CD4-positive, alpha-beta T cell (primary cell): ENCODE data around the gene PCDHGB3. TPM values are rescaled to one million over a fixed set of nuclear protein-coding genes. Genes with fewer than 3 reads are reported as not detected.
"Not testable (repeated sequence)": the region's sequence is repeated elsewhere in the genome, so short reads cannot be mapped to it uniquely, and the experiment has no call there.

Experiments
- ATAC-seq: fragments of 200-7000 bp; cut with Tn5 transposase; one replicate; pipeline ENCODE4 v1.10.0; 2022; ENCODE audit warnings: mild to moderate bottlenecking; ENCODE audit not compliant: poor library complexity
- CTCF ChIA-PET: fragments of 350-600 bp; sonication (Branson Sonifier 250); formaldehyde crosslinking; loops from one replicate; lab custom pipeline; 2021; ENCODE audit warnings: antibody characterized with exemption, inconsistent platforms; lab: Charles Lee
- POLR2A ChIA-PET: fragments of 350-600 bp; sonication (Branson Sonifier 250); formaldehyde crosslinking; loops from one replicate; lab custom pipeline; 2021; ENCODE audit warnings: antibody characterized with exemption, inconsistent platforms; lab: Charles Lee
- DNase-seq, 14 experiments: peaks; one replicate each; pipeline ENCODE4 v3.0.0-alpha.2; 2013 to 2020; ENCODE audit warnings: mixed read lengths in 2 of 14
- H3K27ac ChIP-seq, 2 donors: one replicate each; pipeline versions ENCODE4 v1.5.1 to v1.7.0; 2013; ENCODE audit warnings: low read length in 2 of 2, low read depth in 1 of 2, mild to moderate bottlenecking in 1 of 2
- H3K27me3 ChIP-seq, 2 experiments: 1 replicate in 1 of 2; 2 replicates in 1 of 2; pipeline versions ENCODE4 v1.6.1 to v1.7.0; 2013; ENCODE audit warnings: low read length in 2 of 2, control low read depth in 1 of 2, mild to moderate bottlenecking in 1 of 2, moderate library complexity in 1 of 2; ENCODE audit not compliant: insufficient read depth in 2 of 2, control insufficient read depth in 1 of 2
- H3K36me3 ChIP-seq: one replicate; pipeline ENCODE4 v1.6.1; 2013; ENCODE audit warnings: low read length, control low read depth; ENCODE audit not compliant: insufficient read depth
- H3K4me1 ChIP-seq: one replicate; pipeline ENCODE4 v1.6.1; 2013; ENCODE audit warnings: low read length, control low read depth; ENCODE audit not compliant: insufficient read depth
- H3K4me3 ChIP-seq: one replicate; pipeline ENCODE4 v1.5.1; 2013; ENCODE audit warnings: mild to moderate bottlenecking, low read length, moderate library complexity
- H3K9me3 ChIP-seq, 2 experiments: 1 replicate in 1 of 2; 2 replicates in 1 of 2; pipeline versions ENCODE4 v1.6.1 to v1.7.0; 2013; ENCODE audit warnings: low read length in 2 of 2, mild to moderate bottlenecking in 2 of 2, control low read depth in 1 of 2, moderate library complexity in 1 of 2; ENCODE audit not compliant: control insufficient read depth in 1 of 2, insufficient read depth in 1 of 2
- H3K27ac Mint-ChIP-seq: one replicate; pipeline ENCODE4 v1.8.0; 2020; ENCODE audit warnings: mixed read lengths
- H3K27me3 Mint-ChIP-seq: one replicate; pipeline ENCODE4 v1.8.0; 2021; ENCODE audit warnings: mixed read lengths
- H3K36me3 Mint-ChIP-seq: one replicate; pipeline ENCODE4 v1.8.0; 2021; ENCODE audit warnings: low read depth, mixed read lengths
- H3K4me1 Mint-ChIP-seq: one replicate; pipeline ENCODE4 v1.8.0; 2021; ENCODE audit warnings: low read depth, mixed read lengths
- H3K4me3 Mint-ChIP-seq: one replicate; pipeline ENCODE4 v1.8.0; 2020; ENCODE audit warnings: mild to moderate bottlenecking, mixed read lengths
- H3K9me3 Mint-ChIP-seq: one replicate; pipeline ENCODE4 v1.8.0; 2020; ENCODE audit warnings: mixed read lengths
- intact Hi-C, 2 experiments: fragments of 100-400 bp; cut with DNase I in 1 of 2; cut with micrococcal nuclease in 1 of 2; formaldehyde crosslinking; loops; one replicate each; pipeline versions ENCODE4 v1.15.1 to v1.9.0; 2023 to 2025; cut with DNase I, micrococcal nuclease
- total RNA-seq, 174 experiments: library from RNA in 2 of 174; stranded (reverse) in 2 of 174; gene quantifications; one replicate each; pipeline ENCODE4 v1.2.3 and lab custom pipeline; 2021 to 2026
- TF ChIP-seq, protein P1 (sequence below): fragments of 200-600 bp; IDR thresholded peaks from one replicate; pipeline ENCODE4 v1.8.0; 2022; ENCODE audit warnings: antibody characterized with exemption, mild to moderate bottlenecking

PCDHGB3 gene
- total RNA-seq, 2 experiments from 2014 or later: 0.11 to 0.28 TPM

GRCh38 chr5:141343242-141343952 lies 26.6 kb upstream of the PCDHGB3 start, which contains the start of gene PCDHGA3:
TSS of gene PCDHGA3 (plus strand) at chr5:141343829. CDS start at chr5:141344034, 205 bp downstream.
- peaks cover 41% of the 10 kb centered on the region for H3K36me3 Mint-ChIP-seq
- peak within 1 kb of the TSS; percentile 9 for H3K4me3 ChIP-seq
- H3K27ac Mint-ChIP-seq: no peak within 1 kb of the TSS

DNA sequence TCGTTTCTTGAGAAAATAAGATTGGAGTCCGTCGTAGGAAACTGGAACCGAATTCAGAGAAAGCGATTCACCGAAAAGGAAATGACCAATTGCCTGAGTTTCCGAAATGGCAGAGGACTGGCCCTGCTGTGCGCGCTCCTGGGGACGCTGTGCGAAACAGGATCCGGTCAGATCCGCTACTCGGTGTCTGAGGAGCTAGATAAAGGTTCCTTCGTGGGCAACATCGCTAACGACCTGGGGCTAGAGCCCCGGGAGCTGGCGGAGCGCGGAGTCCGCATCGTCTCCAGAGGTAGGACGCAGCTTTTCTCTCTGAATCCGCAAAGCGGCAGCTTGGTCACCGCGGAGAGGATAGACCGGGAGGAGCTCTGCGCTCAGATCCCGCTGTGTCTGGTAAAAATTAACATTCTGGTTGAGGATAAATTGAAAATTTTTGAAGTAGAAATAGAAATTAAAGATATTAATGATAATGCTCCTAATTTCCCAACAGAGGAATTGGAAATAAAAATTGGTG lies 26.0 kb upstream of the PCDHGB3 start:
- Mint-ChIP-seq H3K4me3 (peak overlapping the region; percentile 27), H3K36me3 (peaks cover 41% of the 10 kb centered on the region), H3K4me1 (no peaks in the 10 kb centered on the region), H3K27me3 (peaks cover 87% of the 10 kb centered on the region), H3K9me3 (peaks cover 18% of the 10 kb centered on the region), H3K27ac (no peak overlapping the region)
- ChIA-PET CTCF (interaction anchor here (1.5 kb wide), 1 partner anchor 220 kb away, joined by 4 read pairs; no protein-coding TSS in a partner anchor), POLR2A (interaction anchor here (1.1 kb wide), 1 partner anchor 24 kb away, joined by 5 read pairs; the partner anchor contains the start of gene TAF7)
- DNase-seq: no peak
- Histone ChIP-seq H3K4me3 (peak overlapping the region; percentile 9), H3K9me3 (peaks cover 34 to 53% of the 10 kb centered on the region in 2 experiments), H3K36me3 (no peaks in the 10 kb centered on the region), H3K4me1 (no peaks in the 10 kb centered on the region), H3K27me3 (peaks cover 59 to 61% of the 10 kb centered on the region in 2 experiments), H3K27ac (no peak overlapping the region)
- TF ChIP-seq, protein P1, sequence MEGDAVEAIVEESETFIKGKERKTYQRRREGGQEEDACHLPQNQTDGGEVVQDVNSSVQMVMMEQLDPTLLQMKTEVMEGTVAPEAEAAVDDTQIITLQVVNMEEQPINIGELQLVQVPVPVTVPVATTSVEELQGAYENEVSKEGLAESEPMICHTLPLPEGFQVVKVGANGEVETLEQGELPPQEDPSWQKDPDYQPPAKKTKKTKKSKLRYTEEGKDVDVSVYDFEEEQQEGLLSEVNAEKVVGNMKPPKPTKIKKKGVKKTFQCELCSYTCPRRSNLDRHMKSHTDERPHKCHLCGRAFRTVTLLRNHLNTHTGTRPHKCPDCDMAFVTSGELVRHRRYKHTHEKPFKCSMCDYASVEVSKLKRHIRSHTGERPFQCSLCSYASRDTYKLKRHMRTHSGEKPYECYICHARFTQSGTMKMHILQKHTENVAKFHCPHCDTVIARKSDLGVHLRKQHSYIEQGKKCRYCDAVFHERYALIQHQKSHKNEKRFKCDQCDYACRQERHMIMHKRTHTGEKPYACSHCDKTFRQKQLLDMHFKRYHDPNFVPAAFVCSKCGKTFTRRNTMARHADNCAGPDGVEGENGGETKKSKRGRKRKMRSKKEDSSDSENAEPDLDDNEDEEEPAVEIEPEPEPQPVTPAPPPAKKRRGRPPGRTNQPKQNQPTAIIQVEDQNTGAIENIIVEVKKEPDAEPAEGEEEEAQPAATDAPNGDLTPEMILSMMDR: no peak
- intact Hi-C loops: no loop called here
- ATAC-seq: no peak

More at GRCh38 chr5:141343242-141343952, 26.6 kb upstream of the PCDHGB3 start, which contains the start of gene PCDHGA3:
- DNase-seq (peak in 4 of 14 experiments; percentile 11 to 34 (median 24)), ATAC-seq (no peak)
- peaks cover 87% of the 10 kb centered on the region for H3K27me3 Mint-ChIP-seq
- TF ChIP-seq, protein P1: no peak
- H3K4me3 Mint-ChIP-seq: peak within 1 kb of the TSS; percentile 27
- H3K36me3 ChIP-seq: no peaks in the 10 kb centered on the region
- peaks cover 61 to 62% of the 10 kb centered on the region in 2 experiments for H3K27me3 ChIP-seq
- peaks cover 18% of the 10 kb centered on the region for H3K9me3 Mint-ChIP-seq
- peaks cover 40 to 58% of the 10 kb centered on the region in 2 experiments for H3K9me3 ChIP-seq
- H3K27ac ChIP-seq: no peak within 1 kb of the TSS
- POLR2A ChIA-PET: interaction anchor here (1.1 kb wide), 1 partner anchor 23 kb away, joined by 5 read pairs; the partner anchor contains the start of gene TAF7
- H3K4me1 Mint-ChIP-seq: no peaks in the 10 kb centered on the region
- no peaks in the 10 kb centered on the region for H3K4me1 ChIP-seq
- CTCF ChIA-PET: interaction anchor here (1.0 to 1.7 kb wide), 3 partner anchors 24 to 220 kb away, joined by 3 to 6 read pairs (median 4); partner anchors contain the start of gene TAF7
- intact Hi-C loops: no loop called here

- Histone ChIP-seq H3K4me3 (no peak overlapping the region), H3K36me3 (no peaks in the 10 kb centered on the region), H3K4me1 (peaks cover 2% of the 10 kb centered on the region), H3K27ac (no peak overlapping the region), H3K27me3 (peaks cover 55 to 65% of the 10 kb centered on the region in 2 experiments), H3K9me3 (peaks cover 28 to 47% of the 10 kb centered on the region in 2 experiments)
- TF ChIP-seq, protein P1: no peak
- Mint-ChIP-seq H3K27ac (no peak overlapping the region), H3K27me3 (peaks cover 90% of the 10 kb centered on the region), H3K4me1 (no peaks in the 10 kb centered on the region), H3K4me3 (no peak overlapping the region), H3K9me3 (peaks cover 19% of the 10 kb centered on the region), H3K36me3 (peaks cover 44% of the 10 kb centered on the region)
- intact Hi-C loops: no loop called here
- ATAC-seq (no peak), DNase-seq (no peak)
- POLR2A ChIA-PET: no interaction called here
- CTCF ChIA-PET: no interaction called here
These were observed 24.7 kb upstream of the PCDHGB3 start for GRCh38 chr5:141345327-141345726.

DNA sequence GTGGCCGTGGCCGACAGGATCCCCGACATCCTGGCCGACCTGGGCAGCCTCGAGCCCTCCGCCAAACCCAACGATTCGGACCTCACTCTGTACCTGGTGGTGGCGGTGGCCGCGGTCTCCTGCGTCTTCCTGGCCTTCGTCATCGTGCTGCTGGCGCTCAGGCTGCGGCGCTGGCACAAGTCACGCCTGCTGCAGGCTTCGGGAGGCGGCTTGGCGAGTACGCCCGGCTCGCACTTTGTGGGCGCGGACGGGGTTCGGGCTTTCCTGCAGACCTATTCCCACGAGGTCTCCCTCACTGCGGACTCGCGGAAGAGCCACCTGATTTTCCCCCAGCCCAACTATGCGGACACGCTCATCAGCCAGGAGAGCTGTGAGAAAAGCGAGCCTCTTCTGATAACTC lies 24.0 kb upstream of the PCDHGB3 start:
- POLR2A ChIA-PET, DNase-seq, H3K36me3 ChIP-seq, CTCF ChIA-PET, H3K27ac ChIP-seq, H3K4me1 ChIP-seq, H3K27ac Mint-ChIP-seq, H3K4me3 ChIP-seq, ATAC-seq, H3K4me1 Mint-ChIP-seq, intact Hi-C loops, H3K4me3 Mint-ChIP-seq: not testable (repeated sequence)
- Histone ChIP-seq H3K27me3 (peaks cover 60 to 72% of the 10 kb centered on the region in 2 experiments), H3K9me3 (peaks cover 33 to 45% of the 10 kb centered on the region in 2 experiments)
- Mint-ChIP-seq H3K9me3 (peaks cover 21% of the 10 kb centered on the region), H3K36me3 (peaks cover 43% of the 10 kb centered on the region), H3K27me3 (peaks cover 94% of the 10 kb centered on the region)
